ENCODE measurements around the gene TET3. TPM values are rescaled to one million over a fixed set of nuclear protein-coding genes. Genes with fewer than 3 reads are reported as not detected.

TET3 gene
- total and polyA plus RNA-seq, 2 experiments from 2014 or later, result 3.6 to 19.9 TPM

DNA sequence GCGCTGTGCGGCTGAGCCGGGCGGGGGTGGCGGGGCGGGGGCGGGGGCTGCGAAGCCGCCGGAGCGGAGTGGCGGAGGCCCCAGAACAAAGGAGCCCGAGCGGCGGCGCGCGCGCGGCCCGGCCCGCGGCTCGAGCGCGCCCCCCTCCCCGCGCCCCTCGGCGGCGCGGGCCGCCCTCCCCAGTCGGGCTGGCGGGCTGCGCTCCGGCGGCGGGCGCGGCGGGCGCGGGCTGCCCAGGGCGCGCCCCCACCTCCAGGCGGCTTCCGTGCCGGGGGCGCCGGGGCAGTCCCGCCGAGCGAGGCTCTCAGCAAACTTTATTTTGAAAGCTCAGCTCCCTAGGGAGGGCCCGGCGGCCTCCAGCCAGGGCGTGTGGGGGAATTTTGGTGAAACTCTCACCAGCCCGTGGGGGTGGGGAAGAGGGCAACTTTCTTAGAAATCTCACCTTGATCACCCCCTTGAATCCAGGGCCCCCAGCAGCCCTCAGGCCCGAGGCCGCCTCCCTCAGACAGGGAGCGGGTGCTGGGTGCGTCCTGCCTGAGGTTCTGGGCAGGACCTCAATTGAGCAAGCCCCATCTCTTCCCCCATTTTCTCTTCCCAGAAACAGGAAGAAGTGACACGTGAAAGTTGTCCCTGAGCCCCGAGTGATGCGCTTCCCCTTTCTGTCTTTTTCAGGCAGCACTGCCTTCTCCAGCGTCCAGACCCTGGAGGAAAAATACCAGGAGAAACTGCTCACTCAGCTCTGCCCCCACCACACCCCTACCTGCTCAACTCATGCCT, 786 bp downstream of the TET3 start:
- H3K4me2 ChIP-seq, result peak overlapping the region; percentile 93
- peaks cover 52% of the 10 kb centered on the region for H3K27me3 Mint-ChIP-seq (ENCODE audit: insufficient read depth, low read depth, poor library complexity)
- H3K27ac ChIP-seq (ENCODE audit: low read depth), result 0 out of 2 replicates have a peak overlapping the region, but pooled peaks have one; percentile 26
- H3K4me3 ChIP-seq, result peak overlapping the region; percentile 75
- no peaks in the 10 kb centered on the region for H3K9me2 ChIP-seq (ENCODE audit: insufficient read depth)
- peaks cover 32% of the 10 kb centered on the region for H3K36me3 Mint-ChIP-seq (ENCODE audit: low read depth)
- peaks cover 47% of the 10 kb centered on the region for H3K79me2 ChIP-seq (replicated peaks; ENCODE audit: insufficient read depth)
- TF ChIP-seq, protein P1, sequence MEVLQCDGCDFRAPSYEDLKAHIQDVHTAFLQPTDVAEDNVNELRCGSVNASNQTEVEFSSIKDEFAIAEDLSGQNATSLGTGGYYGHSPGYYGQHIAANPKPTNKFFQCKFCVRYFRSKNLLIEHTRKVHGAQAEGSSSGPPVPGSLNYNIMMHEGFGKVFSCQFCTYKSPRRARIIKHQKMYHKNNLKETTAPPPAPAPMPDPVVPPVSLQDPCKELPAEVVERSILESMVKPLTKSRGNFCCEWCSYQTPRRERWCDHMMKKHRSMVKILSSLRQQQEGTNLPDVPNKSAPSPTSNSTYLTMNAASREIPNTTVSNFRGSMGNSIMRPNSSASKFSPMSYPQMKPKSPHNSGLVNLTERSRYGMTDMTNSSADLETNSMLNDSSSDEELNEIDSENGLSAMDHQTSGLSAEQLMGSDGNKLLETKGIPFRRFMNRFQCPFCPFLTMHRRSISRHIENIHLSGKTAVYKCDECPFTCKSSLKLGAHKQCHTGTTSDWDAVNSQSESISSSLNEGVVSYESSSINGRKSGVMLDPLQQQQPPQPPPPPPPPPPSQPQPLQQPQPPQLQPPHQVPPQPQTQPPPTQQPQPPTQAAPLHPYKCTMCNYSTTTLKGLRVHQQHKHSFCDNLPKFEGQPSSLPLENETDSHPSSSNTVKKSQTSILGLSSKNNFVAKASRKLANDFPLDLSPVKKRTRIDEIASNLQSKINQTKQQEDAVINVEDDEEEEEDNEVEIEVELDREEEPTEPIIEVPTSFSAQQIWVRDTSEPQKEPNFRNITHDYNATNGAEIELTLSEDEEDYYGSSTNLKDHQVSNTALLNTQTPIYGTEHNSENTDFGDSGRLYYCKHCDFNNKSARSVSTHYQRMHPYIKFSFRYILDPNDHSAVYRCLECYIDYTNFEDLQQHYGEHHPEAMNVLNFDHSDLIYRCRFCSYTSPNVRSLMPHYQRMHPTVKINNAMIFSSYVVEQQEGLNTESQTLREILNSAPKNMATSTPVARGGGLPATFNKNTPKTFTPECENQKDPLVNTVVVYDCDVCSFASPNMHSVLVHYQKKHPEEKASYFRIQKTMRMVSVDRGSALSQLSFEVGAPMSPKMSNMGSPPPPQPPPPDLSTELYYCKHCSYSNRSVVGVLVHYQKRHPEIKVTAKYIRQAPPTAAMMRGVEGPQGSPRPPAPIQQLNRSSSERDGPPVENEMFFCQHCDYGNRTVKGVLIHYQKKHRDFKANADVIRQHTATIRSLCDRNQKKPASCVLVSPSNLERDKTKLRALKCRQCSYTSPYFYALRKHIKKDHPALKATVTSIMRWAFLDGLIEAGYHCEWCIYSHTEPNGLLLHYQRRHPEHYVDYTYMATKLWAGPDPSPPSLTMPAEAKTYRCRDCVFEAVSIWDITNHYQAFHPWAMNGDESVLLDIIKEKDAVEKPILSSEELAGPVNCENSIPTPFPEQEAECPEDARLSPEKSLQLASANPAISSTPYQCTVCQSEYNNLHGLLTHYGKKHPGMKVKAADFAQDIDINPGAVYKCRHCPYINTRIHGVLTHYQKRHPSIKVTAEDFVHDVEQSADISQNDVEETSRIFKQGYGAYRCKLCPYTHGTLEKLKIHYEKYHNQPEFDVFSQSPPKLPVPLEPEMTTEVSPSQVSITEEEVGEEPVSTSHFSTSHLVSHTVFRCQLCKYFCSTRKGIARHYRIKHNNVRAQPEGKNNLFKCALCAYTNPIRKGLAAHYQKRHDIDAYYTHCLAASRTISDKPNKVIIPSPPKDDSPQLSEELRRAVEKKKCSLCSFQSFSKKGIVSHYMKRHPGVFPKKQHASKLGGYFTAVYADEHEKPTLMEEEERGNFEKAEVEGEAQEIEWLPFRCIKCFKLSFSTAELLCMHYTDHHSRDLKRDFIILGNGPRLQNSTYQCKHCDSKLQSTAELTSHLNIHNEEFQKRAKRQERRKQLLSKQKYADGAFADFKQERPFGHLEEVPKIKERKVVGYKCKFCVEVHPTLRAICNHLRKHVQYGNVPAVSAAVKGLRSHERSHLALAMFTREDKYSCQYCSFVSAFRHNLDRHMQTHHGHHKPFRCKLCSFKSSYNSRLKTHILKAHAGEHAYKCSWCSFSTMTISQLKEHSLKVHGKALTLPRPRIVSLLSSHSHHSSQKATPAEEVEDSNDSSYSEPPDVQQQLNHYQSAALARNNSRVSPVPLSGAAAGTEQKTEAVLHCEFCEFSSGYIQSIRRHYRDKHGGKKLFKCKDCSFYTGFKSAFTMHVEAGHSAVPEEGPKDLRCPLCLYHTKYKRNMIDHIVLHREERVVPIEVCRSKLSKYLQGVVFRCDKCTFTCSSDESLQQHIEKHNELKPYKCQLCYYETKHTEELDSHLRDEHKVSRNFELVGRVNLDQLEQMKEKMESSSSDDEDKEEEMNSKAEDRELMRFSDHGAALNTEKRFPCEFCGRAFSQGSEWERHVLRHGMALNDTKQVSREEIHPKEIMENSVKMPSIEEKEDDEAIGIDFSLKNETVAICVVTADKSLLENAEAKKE (CRISPR knock-in tag; IDR thresholded peaks at IDR 0.05), result no peak
- TF ChIP-seq CREB1 (CRISPR knock-in tag; IDR thresholded peaks at IDR 0.05; ENCODE audit: low read depth) (no peak), EZH2 (IDR thresholded peaks at IDR 0.05; ENCODE audit: low read depth, unreplicated experiment) (no peak), EZH2phosphoT487 (IDR thresholded peaks at IDR 0.05; ENCODE audit: unreplicated experiment) (no peak), STAT1 (IDR thresholded peaks at IDR 0.05; ENCODE audit: unreplicated experiment) (no peak)
- TF ChIP-seq, protein P2, sequence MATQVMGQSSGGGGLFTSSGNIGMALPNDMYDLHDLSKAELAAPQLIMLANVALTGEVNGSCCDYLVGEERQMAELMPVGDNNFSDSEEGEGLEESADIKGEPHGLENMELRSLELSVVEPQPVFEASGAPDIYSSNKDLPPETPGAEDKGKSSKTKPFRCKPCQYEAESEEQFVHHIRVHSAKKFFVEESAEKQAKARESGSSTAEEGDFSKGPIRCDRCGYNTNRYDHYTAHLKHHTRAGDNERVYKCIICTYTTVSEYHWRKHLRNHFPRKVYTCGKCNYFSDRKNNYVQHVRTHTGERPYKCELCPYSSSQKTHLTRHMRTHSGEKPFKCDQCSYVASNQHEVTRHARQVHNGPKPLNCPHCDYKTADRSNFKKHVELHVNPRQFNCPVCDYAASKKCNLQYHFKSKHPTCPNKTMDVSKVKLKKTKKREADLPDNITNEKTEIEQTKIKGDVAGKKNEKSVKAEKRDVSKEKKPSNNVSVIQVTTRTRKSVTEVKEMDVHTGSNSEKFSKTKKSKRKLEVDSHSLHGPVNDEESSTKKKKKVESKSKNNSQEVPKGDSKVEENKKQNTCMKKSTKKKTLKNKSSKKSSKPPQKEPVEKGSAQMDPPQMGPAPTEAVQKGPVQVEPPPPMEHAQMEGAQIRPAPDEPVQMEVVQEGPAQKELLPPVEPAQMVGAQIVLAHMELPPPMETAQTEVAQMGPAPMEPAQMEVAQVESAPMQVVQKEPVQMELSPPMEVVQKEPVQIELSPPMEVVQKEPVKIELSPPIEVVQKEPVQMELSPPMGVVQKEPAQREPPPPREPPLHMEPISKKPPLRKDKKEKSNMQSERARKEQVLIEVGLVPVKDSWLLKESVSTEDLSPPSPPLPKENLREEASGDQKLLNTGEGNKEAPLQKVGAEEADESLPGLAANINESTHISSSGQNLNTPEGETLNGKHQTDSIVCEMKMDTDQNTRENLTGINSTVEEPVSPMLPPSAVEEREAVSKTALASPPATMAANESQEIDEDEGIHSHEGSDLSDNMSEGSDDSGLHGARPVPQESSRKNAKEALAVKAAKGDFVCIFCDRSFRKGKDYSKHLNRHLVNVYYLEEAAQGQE (IDR thresholded peaks at IDR 0.05; ENCODE audit: unreplicated experiment), result no peak
- TF ChIP-seq, protein P3, sequence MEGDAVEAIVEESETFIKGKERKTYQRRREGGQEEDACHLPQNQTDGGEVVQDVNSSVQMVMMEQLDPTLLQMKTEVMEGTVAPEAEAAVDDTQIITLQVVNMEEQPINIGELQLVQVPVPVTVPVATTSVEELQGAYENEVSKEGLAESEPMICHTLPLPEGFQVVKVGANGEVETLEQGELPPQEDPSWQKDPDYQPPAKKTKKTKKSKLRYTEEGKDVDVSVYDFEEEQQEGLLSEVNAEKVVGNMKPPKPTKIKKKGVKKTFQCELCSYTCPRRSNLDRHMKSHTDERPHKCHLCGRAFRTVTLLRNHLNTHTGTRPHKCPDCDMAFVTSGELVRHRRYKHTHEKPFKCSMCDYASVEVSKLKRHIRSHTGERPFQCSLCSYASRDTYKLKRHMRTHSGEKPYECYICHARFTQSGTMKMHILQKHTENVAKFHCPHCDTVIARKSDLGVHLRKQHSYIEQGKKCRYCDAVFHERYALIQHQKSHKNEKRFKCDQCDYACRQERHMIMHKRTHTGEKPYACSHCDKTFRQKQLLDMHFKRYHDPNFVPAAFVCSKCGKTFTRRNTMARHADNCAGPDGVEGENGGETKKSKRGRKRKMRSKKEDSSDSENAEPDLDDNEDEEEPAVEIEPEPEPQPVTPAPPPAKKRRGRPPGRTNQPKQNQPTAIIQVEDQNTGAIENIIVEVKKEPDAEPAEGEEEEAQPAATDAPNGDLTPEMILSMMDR (conservative IDR thresholded peaks at IDR 0.05; ENCODE audit: low read depth in 2 of 2), result no peak
- peaks cover 63% of the 10 kb centered on the region for H3K4me1 Mint-ChIP-seq
- H3K9me3 Mint-ChIP-seq, result no peaks in the 10 kb centered on the region
- peaks cover 28% of the 10 kb centered on the region for H3F3A ChIP-seq (replicated peaks; ENCODE audit: low read depth)
- H3K4me3 Mint-ChIP-seq, result peak overlapping the region; percentile 81
- DNase-seq (ENCODE audit: low spot score), result peak; percentile 54
- H4K20me1 ChIP-seq (replicated peaks; ENCODE audit: insufficient read depth), result peaks cover 25% of the 10 kb centered on the region
- H3K36me3 ChIP-seq (ENCODE audit: insufficient read depth), result peaks cover 5% of the 10 kb centered on the region; the same call in 1 of the 2 replicates
- peaks cover 56% of the 10 kb centered on the region for H3K4me1 ChIP-seq (ENCODE audit: insufficient read depth)
- H3K27me3 ChIP-seq (ENCODE audit: insufficient read depth), result peaks cover 44% of the 10 kb centered on the region
- ATAC-seq, result no peak
- peak overlapping the region; percentile 72; the same call in 1 of the 2 replicates for H2AFZ ChIP-seq
- H3K27ac Mint-ChIP-seq, result peak overlapping the region; percentile 90
